ENCODE measurements around the gene MCOLN1. TPM values are rescaled to one million over a fixed set of nuclear protein-coding genes. Genes with fewer than 3 reads are reported as not detected.
"Not testable (repeated sequence)": the region's sequence is repeated elsewhere in the genome, so short reads cannot be mapped to it uniquely, and the experiment has no call there.

The MCOLN1 gene
- total RNA-seq, 1 experiment from 2014 or later = 15.7 TPM

DNA sequence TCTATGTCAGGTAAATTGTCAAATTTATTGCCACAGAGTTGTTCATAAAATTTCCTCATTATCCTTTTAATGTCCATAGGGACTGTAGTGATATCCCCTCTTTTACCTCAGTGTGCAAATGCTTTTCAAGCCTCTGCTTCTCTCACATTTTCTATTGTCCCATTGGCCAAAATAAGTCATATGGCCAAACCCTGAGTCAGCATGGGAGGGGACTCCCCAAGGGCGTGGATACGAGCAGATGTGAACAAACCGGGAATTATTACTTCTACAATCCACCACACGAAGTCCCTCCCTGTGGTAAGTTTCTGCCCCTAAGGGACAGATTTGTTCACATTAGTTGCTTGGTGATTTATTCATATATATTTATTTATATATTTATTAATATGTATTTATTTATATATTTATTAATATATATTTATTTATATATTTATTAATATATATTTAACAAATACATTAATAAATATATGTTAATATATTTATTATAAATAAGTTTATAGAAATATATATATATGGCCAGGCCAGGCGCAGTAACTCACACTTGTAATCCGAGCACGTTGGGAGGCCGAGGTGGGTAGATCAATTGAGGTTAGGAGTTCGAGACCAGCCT is 53.1 kb downstream of the MCOLN1 start:
- no peak overlapping the region for H3T11ph ChIP-seq (ENCODE audit: low read length)
- no peaks in the 10 kb centered on the region for H3K79me1 ChIP-seq (ENCODE audit: insufficient read depth, low read depth, low read length, poor library complexity, severe bottlenecking)
- no peak overlapping the region for H3K23ac ChIP-seq (ENCODE audit: insufficient read length, low read depth, low read length)
- no peak overlapping the region for H3K18ac ChIP-seq (ENCODE audit: insufficient read length, low read depth, low read length)
- H3K27ac ChIP-seq (ENCODE audit: insufficient read length, low read depth, low read length) = no peak overlapping the region
- no peak overlapping the region for H3K4ac ChIP-seq (ENCODE audit: low read depth, low read length)
- no peaks in the 10 kb centered on the region for H3K23me2 ChIP-seq (ENCODE audit: insufficient read length, low read depth, low read length, poor library complexity, severe bottlenecking)
- H2BK12ac ChIP-seq (ENCODE audit: insufficient read length, low read depth, low read length) = no peak overlapping the region
- H2AFZ ChIP-seq (ENCODE audit: low read length) = no peak overlapping the region
- H4K20me1 ChIP-seq (ENCODE audit: control insufficient read depth, insufficient read depth, insufficient read length) = no peaks in the 10 kb centered on the region
- H2AK5ac ChIP-seq (ENCODE audit: insufficient read length, low read length) = no peak overlapping the region
- Mint-ChIP-seq H3K4me3 (no peak overlapping the region), H3K36me3 (ENCODE audit: insufficient read depth in 1 of 3, low read depth in 3 of 3) (no peaks in the 10 kb centered on the region), H3K27me3 (ENCODE audit: low read depth) (peaks cover 40% of the 10 kb centered on the region), H3K4me1 (no peaks in the 10 kb centered on the region), H3K9me3 (no peaks in the 10 kb centered on the region), H3K27ac (no peak overlapping the region)
- no peaks in the 10 kb centered on the region for H3K27me3 ChIP-seq (ENCODE audit: insufficient read depth, low read length)
- no peak overlapping the region for H2BK5ac ChIP-seq (ENCODE audit: insufficient read length, low read length)
- H3K9ac ChIP-seq (ENCODE audit: extremely low read depth, insufficient read length, low read length) = no peak overlapping the region
- no peak overlapping the region for H4K5ac ChIP-seq (ENCODE audit: insufficient read length, low read depth, low read length)
- no peak overlapping the region for H2BK20ac ChIP-seq (ENCODE audit: low read depth, low read length, poor library complexity, severe bottlenecking)
- no peak for TF ChIP-seq CTCF (conservative IDR thresholded peaks at IDR 0.05)
- no peak for DNase-seq
- H3K56ac ChIP-seq (ENCODE audit: insufficient read length, low read depth, low read length) = no peak overlapping the region
- H4K91ac ChIP-seq (ENCODE audit: insufficient read length, low read depth, low read length) = no peak overlapping the region
- H3K14ac ChIP-seq (ENCODE audit: insufficient read depth, low read length) = no peak overlapping the region
- H3K9me3 ChIP-seq (ENCODE audit: control insufficient read depth, low read depth, low read length) = no peaks in the 10 kb centered on the region
- H3K4me2 ChIP-seq (ENCODE audit: insufficient read depth, insufficient read length, low read length) = no peak overlapping the region
- no peaks in the 10 kb centered on the region for H3K4me1 ChIP-seq (ENCODE audit: insufficient read depth, low read length)
- WGBS (ENCODE audit: extremely low coverage, insufficient read length, low lambda C conversion rate) = no CpG with 5 or more reads among the region's 9 CpGs
- no peaks in the 10 kb centered on the region for H3K79me2 ChIP-seq (ENCODE audit: insufficient read depth, low read length)
- no peak overlapping the region for H4K8ac ChIP-seq (replicated peaks; ENCODE audit: insufficient read length, low read depth, low read length)
- H2BK120ac ChIP-seq (ENCODE audit: low read depth, low read length, poor library complexity, severe bottlenecking) = no peak overlapping the region
- H2BK15ac ChIP-seq (ENCODE audit: low read depth, low read length) = no peak overlapping the region

GRCh38 chr19:7577422-7577821 is 55.0 kb downstream of the MCOLN1 start:
- not testable (repeated sequence) for H3T11ph ChIP-seq (ENCODE audit: low read length); H2BK12ac ChIP-seq (ENCODE audit: insufficient read length, low read depth, low read length); H4K20me1 ChIP-seq (ENCODE audit: control insufficient read depth, insufficient read depth, insufficient read length); H3K27ac ChIP-seq (ENCODE audit: insufficient read length, low read depth, low read length); H3K4me3 Mint-ChIP-seq; H2BK20ac ChIP-seq (ENCODE audit: low read depth, low read length, poor library complexity, severe bottlenecking); H2BK15ac ChIP-seq (ENCODE audit: low read depth, low read length); H3K4ac ChIP-seq (ENCODE audit: low read depth, low read length); H2BK120ac ChIP-seq (ENCODE audit: low read depth, low read length, poor library complexity, severe bottlenecking); H3K79me2 ChIP-seq (ENCODE audit: insufficient read depth, low read length); H4K8ac ChIP-seq (replicated peaks; ENCODE audit: insufficient read length, low read depth, low read length); H3K4me1 Mint-ChIP-seq; H3K79me1 ChIP-seq (ENCODE audit: insufficient read depth, low read depth, low read length, poor library complexity, severe bottlenecking); H3K23me2 ChIP-seq (ENCODE audit: insufficient read length, low read depth, low read length, poor library complexity, severe bottlenecking); H3K18ac ChIP-seq (ENCODE audit: insufficient read length, low read depth, low read length); H3K56ac ChIP-seq (ENCODE audit: insufficient read length, low read depth, low read length); H2AK5ac ChIP-seq (ENCODE audit: insufficient read length, low read length); H3K4me1 ChIP-seq (ENCODE audit: insufficient read depth, low read length); H3K9me3 ChIP-seq (ENCODE audit: control insufficient read depth, low read depth, low read length); H2AFZ ChIP-seq (ENCODE audit: low read length); H3K36me3 Mint-ChIP-seq (ENCODE audit: insufficient read depth in 1 of 3, low read depth in 3 of 3); H4K91ac ChIP-seq (ENCODE audit: insufficient read length, low read depth, low read length); H3K4me2 ChIP-seq (ENCODE audit: insufficient read depth, insufficient read length, low read length); H3K9ac ChIP-seq (ENCODE audit: extremely low read depth, insufficient read length, low read length); DNase-seq; H3K9me3 Mint-ChIP-seq; H3K27me3 ChIP-seq (ENCODE audit: insufficient read depth, low read length); H3K23ac ChIP-seq (ENCODE audit: insufficient read length, low read depth, low read length); H3K14ac ChIP-seq (ENCODE audit: insufficient read depth, low read length); H4K5ac ChIP-seq (ENCODE audit: insufficient read length, low read depth, low read length); H3K27ac Mint-ChIP-seq; H2BK5ac ChIP-seq (ENCODE audit: insufficient read length, low read length)
- peaks cover 51% of the 10 kb centered on the region for H3K27me3 Mint-ChIP-seq (ENCODE audit: low read depth)
- whole genome bisulfite sequencing (ENCODE audit: extremely low coverage, insufficient read length, low lambda C conversion rate) = no CpG with 5 or more reads among the region's 1 CpG

Measured in H9 (cell line).